SK-N-MC (cell line): ENCODE measurements around the gene HNRNPAB.
"Not testable (repeated sequence)": the region's sequence is repeated elsewhere in the genome, so short reads cannot be mapped to it uniquely, and the experiment has no call there.

Experiments
- EZH2 ChIP-seq: fragments of 200-600 bp; sonication (generic); IDR thresholded peaks from one replicate; pipeline ENCODE4 v1.6.1; 2017; ENCODE audit warnings: antibody characterized with exemption
- FOXP2 ChIP-seq: optimal IDR thresholded peaks from 2 replicates; pipeline ENCODE3; 2011; ENCODE audit warnings: mild to moderate bottlenecking, moderate library complexity; ENCODE audit not compliant: insufficient read depth; ENCODE audit errors: extremely low read length, control extremely low read depth
- POLR2AphosphoS5 ChIP-seq: IDR thresholded peaks from 2 replicates; pipeline ENCODE4 v1.6.1; 2012; ENCODE audit warnings: mild to moderate bottlenecking, low read depth, low read length, borderline replicate concordance

DNA sequence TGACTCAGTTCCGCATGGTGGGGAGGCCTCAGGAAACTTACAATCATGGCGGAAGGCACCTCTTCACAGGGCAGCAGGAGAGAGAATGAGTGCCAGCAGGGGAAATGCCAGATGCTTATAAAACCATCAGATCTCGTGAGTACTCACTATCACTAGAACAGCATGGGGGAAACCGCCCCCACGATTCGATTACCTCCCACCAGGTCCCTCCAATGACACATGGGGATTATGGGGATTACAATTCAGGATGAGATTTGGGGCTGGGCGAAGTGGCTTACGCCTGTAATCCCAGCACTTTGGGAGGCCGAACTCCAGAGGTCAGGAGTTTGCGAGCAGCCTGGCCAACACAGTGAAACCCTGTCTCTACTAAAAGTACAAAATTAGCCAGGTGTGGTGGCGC lies 6.2 kb upstream of the HNRNPAB start:
- not testable (repeated sequence) for TF ChIP-seq EZH2, POLR2AphosphoS5, FOXP2
